HEK293 (cell line): ENCODE results near the gene MGMT.

Experiments used
- CTCF ChIA-PET: fragments of 350-600 bp; formaldehyde crosslinking; extraction: SDS; loops from one replicate; lab custom pipeline; 2021; ENCODE audit warnings: antibody characterized with exemption; lab: Yijun Ruan, JAX
- POLR2A ChIA-PET: fragments of 300-600 bp; formaldehyde crosslinking; extraction: SDS; loops from one replicate; lab custom pipeline; 2020; ENCODE audit warnings: antibody characterized with exemption, inconsistent platforms; lab: Yijun Ruan, JAX
- H3K27ac ChIP-seq: fragments of 200-500 bp; sonication (Bioruptor generic); 2 replicates; pipeline ENCODE4 v1.5.1; 2014; ENCODE audit warnings: low read depth, low read length, control low read depth, inconsistent platforms; ENCODE audit errors: extremely low read depth
- H3K36me3 ChIP-seq, 2 experiments: fragments of 200-500 bp in 1 of 2; sonication (Bioruptor generic) in 1 of 2; 1 replicate in 1 of 2; 2 replicates in 1 of 2; pipeline ENCODE4 v1.5.1; 2014 to 2017; ENCODE audit warnings: inconsistent platforms in 2 of 2, low read length in 2 of 2; ENCODE audit not compliant: control insufficient read depth in 2 of 2, insufficient read depth in 1 of 2
- H3K4me1 ChIP-seq: fragments of 200-500 bp; sonication (Bioruptor generic); 2 replicates; pipeline ENCODE4 v1.5.1; 2014; ENCODE audit warnings: mild to moderate bottlenecking, low read length, inconsistent platforms; ENCODE audit not compliant: control insufficient read depth, insufficient read depth
- H3K4me3 ChIP-seq: 2 replicates; pipeline ENCODE4 v1.5.1; 2011; ENCODE audit warnings: low read depth, mild to moderate bottlenecking, control low read depth, low read length, moderate library complexity
- H3K9me3 ChIP-seq: fragments of 200-500 bp; sonication (Bioruptor generic); 2 replicates; pipeline ENCODE4 v1.5.1; 2014; ENCODE audit warnings: low read depth, low read length, inconsistent platforms; ENCODE audit not compliant: control insufficient read depth, insufficient read depth
- BCL11B ChIP-seq: fragments of 450-650 bp; formaldehyde crosslinking; IDR thresholded peaks from 2 replicates; pipeline ENCODE4 v1.5.1; 2016; ENCODE audit warnings: low read depth, missing biosample characterization, missing genetic modification characterization
- FEZF1 ChIP-seq: fragments of 450-650 bp; formaldehyde crosslinking; IDR thresholded peaks from 2 replicates; pipeline ENCODE4 v1.5.1; 2016; ENCODE audit warnings: missing biosample characterization, missing genetic modification characterization
- MEIS1 ChIP-seq: sonication (generic); formaldehyde crosslinking; IDR thresholded peaks from 2 replicates; pipeline ENCODE4 v1.8.1; 2022; ENCODE audit warnings: missing genetic modification reagents, mild to moderate bottlenecking, borderline replicate concordance
- MZF1 ChIP-seq: fragments of 450-650 bp; formaldehyde crosslinking; IDR thresholded peaks from 2 replicates; pipeline ENCODE4 v1.5.1; 2017; ENCODE audit warnings: missing biosample characterization, missing genetic modification characterization, borderline replicate concordance
- PRDM4 ChIP-seq: fragments of 450-650 bp; formaldehyde crosslinking; IDR thresholded peaks from 2 replicates; pipeline ENCODE4 v1.5.1; 2017; ENCODE audit warnings: missing biosample characterization, missing genetic modification characterization
- REPIN1 ChIP-seq: fragments of 450-650 bp; formaldehyde crosslinking; IDR thresholded peaks from 2 replicates; pipeline ENCODE4 v1.5.1; 2017; ENCODE audit warnings: missing biosample characterization, missing genetic modification characterization, low read depth
- ZBTB48 ChIP-seq: fragments of 450-650 bp; formaldehyde crosslinking; IDR thresholded peaks from 2 replicates; pipeline ENCODE4 v1.5.1; 2016; ENCODE audit warnings: missing biosample characterization, missing genetic modification characterization
- ZBTB6 ChIP-seq: fragments of 450-650 bp; formaldehyde crosslinking; IDR thresholded peaks from 2 replicates; pipeline ENCODE4 v1.5.1; 2017; ENCODE audit warnings: missing biosample characterization, missing genetic modification characterization
- ZIC2 ChIP-seq: fragments of 450-650 bp; formaldehyde crosslinking; IDR thresholded peaks from 2 replicates; pipeline ENCODE4 v1.5.1; 2016; ENCODE audit warnings: missing biosample characterization, missing genetic modification characterization
- ZNF132 ChIP-seq: fragments of 450-650 bp; formaldehyde crosslinking; IDR thresholded peaks from 2 replicates; pipeline ENCODE4 v1.5.1; 2017; ENCODE audit warnings: missing biosample characterization, missing genetic modification characterization, borderline replicate concordance
- ZNF140 ChIP-seq: fragments of 450-650 bp; formaldehyde crosslinking; IDR thresholded peaks from 2 replicates; pipeline ENCODE4 v1.5.1; 2016; ENCODE audit warnings: missing biosample characterization, missing genetic modification characterization
- ZNF16 ChIP-seq: fragments of 450-650 bp; formaldehyde crosslinking; IDR thresholded peaks from 2 replicates; pipeline ENCODE4 v1.5.1; 2016; ENCODE audit warnings: low read depth, missing biosample characterization, missing genetic modification characterization
- ZNF174 ChIP-seq: fragments of 450-650 bp; formaldehyde crosslinking; IDR thresholded peaks from 2 replicates; pipeline ENCODE4 v1.5.0; 2017; ENCODE audit warnings: missing biosample characterization, mild to moderate bottlenecking, missing genetic modification characterization
- ZNF202 ChIP-seq: fragments of 450-650 bp; formaldehyde crosslinking; IDR thresholded peaks from 2 replicates; pipeline ENCODE4 v1.5.1; 2016; ENCODE audit warnings: missing biosample characterization, missing genetic modification characterization, borderline replicate concordance
- ZNF274 ChIP-seq, 2 experiments: fragments of 200-500 bp in 1 of 2; fragments of 450-650 bp in 1 of 2; sonication (Bioruptor generic) in 1 of 2; formaldehyde crosslinking in 1 of 2; IDR thresholded peaks; 2 replicates each; pipeline versions ENCODE4 v1.5.1 to v1.6.1; 2014 to 2016; ENCODE audit warnings: borderline replicate concordance in 1 of 2, inconsistent platforms in 1 of 2, low read length in 1 of 2, missing biosample characterization in 1 of 2, missing genetic modification characterization in 1 of 2
- ZNF280D ChIP-seq: fragments of 450-650 bp; formaldehyde crosslinking; IDR thresholded peaks from 2 replicates; pipeline ENCODE4 v1.5.1; 2016; ENCODE audit warnings: missing biosample characterization, missing genetic modification characterization
- ZNF302 ChIP-seq: fragments of 450-650 bp; formaldehyde crosslinking; IDR thresholded peaks from 2 replicates; pipeline ENCODE4 v1.5.1; 2016; ENCODE audit warnings: missing biosample characterization, missing genetic modification characterization, low read depth
- ZNF416 ChIP-seq: fragments of 450-650 bp; formaldehyde crosslinking; IDR thresholded peaks from 2 replicates; pipeline ENCODE4 v1.5.1; 2016; ENCODE audit warnings: missing biosample characterization, missing genetic modification characterization
- ZNF488 ChIP-seq: fragments of 450-650 bp; formaldehyde crosslinking; IDR thresholded peaks from 2 replicates; pipeline ENCODE4 v1.5.1; 2016; ENCODE audit warnings: missing biosample characterization, missing genetic modification characterization
- ZNF501 ChIP-seq: fragments of 450-650 bp; formaldehyde crosslinking; IDR thresholded peaks from 2 replicates; pipeline ENCODE4 v1.5.1; 2016; ENCODE audit warnings: missing biosample characterization, missing genetic modification characterization
- ZNF510 ChIP-seq: fragments of 450-650 bp; formaldehyde crosslinking; IDR thresholded peaks from 2 replicates; pipeline ENCODE4 v1.5.1; 2018; ENCODE audit warnings: mild to moderate bottlenecking, missing genetic modification characterization, missing biosample characterization; ENCODE audit not compliant: insufficient replicate concordance
- ZNF624 ChIP-seq: fragments of 450-650 bp; formaldehyde crosslinking; IDR thresholded peaks from 2 replicates; pipeline ENCODE4 v1.5.1; 2017; ENCODE audit warnings: missing biosample characterization, missing genetic modification characterization
- ZNF654 ChIP-seq: fragments of 450-650 bp; formaldehyde crosslinking; IDR thresholded peaks from 2 replicates; pipeline ENCODE4 v1.5.1; 2016; ENCODE audit warnings: low read depth, missing biosample characterization, missing genetic modification characterization
- ZNF670 ChIP-seq: fragments of 450-650 bp; formaldehyde crosslinking; IDR thresholded peaks from 2 replicates; pipeline ENCODE4 v1.5.1; 2016; ENCODE audit warnings: missing biosample characterization, missing genetic modification characterization, low read depth
- ZNF704 ChIP-seq: fragments of 450-650 bp; formaldehyde crosslinking; IDR thresholded peaks from 2 replicates; pipeline ENCODE4 v1.5.1; 2016; ENCODE audit warnings: missing biosample characterization, missing genetic modification characterization
- ZNF707 ChIP-seq: fragments of 450-650 bp; formaldehyde crosslinking; IDR thresholded peaks from 2 replicates; pipeline ENCODE4 v1.5.1; 2016; ENCODE audit warnings: missing biosample characterization, missing genetic modification characterization

Gene MGMT

GRCh38 chr10:129774736-129775401 lies 307.8 kb downstream of the MGMT start:
- TF ChIP-seq ZBTB48 (tag by site-specific recombination) (no peak), ZNF16 (no peak), ZNF280D (tag by site-specific recombination) (no peak), ZIC2 (tag by site-specific recombination) (no peak), ZNF140 (tag by site-specific recombination) (no peak), FEZF1 (tag by site-specific recombination) (no peak), MZF1 (no peak), ZNF670 (tag by site-specific recombination) (no peak), BCL11B (tag by site-specific recombination) (no peak), ZNF510 (tag by site-specific recombination) (no peak), ZBTB6 (tag by site-specific recombination) (no peak), ZNF174 (tag by site-specific recombination) (no peak), ZNF132 (tag by site-specific recombination) (no peak), ZNF501 (tag by site-specific recombination) (no peak), ZNF654 (no peak), PRDM4 (tag by site-specific recombination) (no peak), ZNF488 (no peak), ZNF302 (no peak), ZNF624 (no peak)
- TF ChIP-seq, all 188 proteins: peak for 0
- Histone ChIP-seq H3K27ac (no peak overlapping the region), H3K4me3 (no peak overlapping the region), H3K9me3 (no peaks in the 10 kb centered on the region), H3K4me1 (no peaks in the 10 kb centered on the region), H3K36me3 (no peaks in the 10 kb centered on the region)
- ChIA-PET CTCF (no interaction called here), POLR2A (interaction anchor here (0.7 kb wide), 1 partner anchor 1251 kb away, joined by 3 read pairs; no protein-coding TSS in a partner anchor)

- TF ChIP-seq ZNF274 (IDR thresholded peaks at IDR 0.05; ENCODE audit: low read length): no peak
- no peak for TF ChIP-seq ZNF274 (tag by site-specific recombination; IDR thresholded peaks at IDR 0.05; ENCODE audit: borderline replicate concordance)
- TF ChIP-seq ZNF707 (tag by site-specific recombination): no peak
- TF ChIP-seq REPIN1 (tag by site-specific recombination): no peak
- TF ChIP-seq ZBTB48 (tag by site-specific recombination): no peak
- no peak for TF ChIP-seq ZNF202 (tag by site-specific recombination)
- TF ChIP-seq MEIS1 (CRISPR knock-in tag): no peak
- TF ChIP-seq ZNF704 (tag by site-specific recombination): no peak
- no peak for TF ChIP-seq ZNF416 (tag by site-specific recombination)
- TF ChIP-seq, all 188 proteins: peak for 0
- POLR2A ChIA-PET: no interaction called here
- CTCF ChIA-PET: no interaction called here
- H3K4me1 ChIP-seq: no peaks in the 10 kb centered on the region
- H3K4me3 ChIP-seq: no peak overlapping the region
- H3K36me3 ChIP-seq: no peaks in the 10 kb centered on the region
- H3K27ac ChIP-seq: no peak overlapping the region
- H3K9me3 ChIP-seq: no peaks in the 10 kb centered on the region
Measured at GRCh38 chr10:129775681-129776080, 308.6 kb downstream of the MGMT start.
